Suprapubic skin (tissue), 3 donors: Measurements from ENCODE around the gene SUGCT.

Experiments used
- CTCF ChIP-seq, 2 donors: fragments of 200-600 bp in 1 of 2; fragments of 450-650 bp in 1 of 2; sonication (generic) in 1 of 2; IDR thresholded peaks; one replicate each; pipeline ENCODE4 v1.5.1; 2016 to 2019; ENCODE audit warnings: antibody characterized with exemption in 2 of 2, mild to moderate bottlenecking in 1 of 2, moderate library complexity in 1 of 2
- POLR2A ChIP-seq, 2 donors: fragments of 450-650 bp; IDR thresholded peaks; one replicate each; pipeline ENCODE4 v1.6.1; 2017; ENCODE audit warnings: antibody characterized with exemption in 2 of 2, mild to moderate bottlenecking in 2 of 2, moderate library complexity in 2 of 2

DNA sequence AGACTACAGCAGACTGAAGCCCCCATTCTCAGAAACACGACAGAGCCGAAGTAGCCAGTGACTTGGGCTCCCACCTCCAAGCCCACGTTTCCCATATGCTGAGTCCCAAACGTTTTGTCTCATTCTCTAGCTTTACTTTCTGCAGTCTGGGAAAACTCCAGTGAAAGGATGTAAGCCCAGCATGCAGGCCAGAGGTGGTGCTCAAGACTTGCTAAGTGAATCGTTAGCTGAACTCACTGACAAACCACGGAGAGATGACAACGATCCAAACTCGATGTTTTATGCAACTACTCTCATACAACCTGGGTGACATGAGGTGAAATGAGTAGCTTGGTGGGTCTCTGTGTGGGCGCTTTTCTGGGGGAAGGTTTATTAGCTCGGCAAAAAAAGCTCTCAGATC lies 731.8 kb downstream of the SUGCT start:
- no peak for TF ChIP-seq CTCF (IDR thresholded peaks at IDR 0.05)
- TF ChIP-seq POLR2A (IDR thresholded peaks at IDR 0.05), result no peak
